ENCODE results near the gene ADGRG3. TPM values are rescaled to one million over a fixed set of nuclear protein-coding genes. Genes with fewer than 3 reads are reported as not detected.
A peak's percentile ranks its signal among the peaks of the same experiment; 100 is the strongest.

Gene ADGRG3
- total and polyA plus RNA-seq, 2 of the 13 experiments (the other 11 are each of a cell fraction or from before 2014, with no cell fraction given) = 2.7 to 11.8 TPM

DNA sequence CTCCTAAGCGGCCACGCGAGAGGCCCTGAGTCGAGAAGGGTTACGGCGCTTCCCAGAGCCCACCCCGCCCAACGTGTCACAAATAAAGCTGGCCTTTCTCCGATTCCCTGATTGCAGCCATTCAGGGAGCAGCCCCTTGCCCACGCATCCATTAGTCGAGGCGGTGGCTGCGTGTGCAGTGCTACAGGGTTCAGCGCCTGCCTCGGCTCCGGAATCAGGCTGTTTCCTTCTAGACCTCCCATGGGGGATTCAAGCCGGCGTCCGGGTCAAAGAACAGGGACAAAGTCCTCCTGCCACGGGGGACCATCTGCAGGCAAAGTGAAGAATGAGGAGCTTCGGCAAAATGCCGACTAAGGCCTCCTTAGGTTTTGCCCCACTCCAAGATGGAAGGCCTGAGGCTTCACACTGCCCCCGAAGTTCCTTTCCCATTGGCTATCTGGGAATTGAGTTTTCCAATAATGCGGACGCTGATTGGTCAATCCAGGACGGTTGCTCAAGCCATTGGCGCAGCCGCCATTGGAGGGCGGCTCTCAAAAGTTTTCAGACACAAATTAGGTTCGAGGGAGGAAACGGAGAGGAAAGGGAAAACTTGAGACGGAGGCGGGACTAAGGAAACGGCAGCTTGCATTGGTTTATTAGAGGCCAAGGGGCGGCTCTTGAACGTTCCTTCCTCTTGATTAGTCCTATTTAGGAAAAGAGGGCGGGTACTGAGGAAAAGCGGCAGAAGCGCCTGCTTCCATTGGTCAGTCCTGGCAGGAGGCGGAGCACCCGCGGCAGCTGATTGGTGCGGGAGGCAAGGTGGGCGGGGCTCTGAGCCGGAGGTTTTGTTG is 67.0 kb downstream of the ADGRG3 start (continued):
- TF ChIP-seq PRDM10 (CRISPR knock-in tag; IDR thresholded peaks at IDR 0.05; ENCODE audit: low read depth) (no peak), KAT8 (CRISPR knock-in tag; IDR thresholded peaks at IDR 0.05) (peak; percentile 88), MED8 (CRISPR knock-in tag; IDR thresholded peaks at IDR 0.05; ENCODE audit: insufficient replicate concordance) (peak; percentile 34), ZNF138 (CRISPR knock-in tag; IDR thresholded peaks at IDR 0.05; ENCODE audit: low read depth) (no peak), ZBTB10 (CRISPR knock-in tag; IDR thresholded peaks at IDR 0.05; ENCODE audit: borderline replicate concordance) (0 out of 2 replicates have a peak, but pooled peaks have one; percentile 5), ZNF20 (CRISPR knock-in tag; IDR thresholded peaks at IDR 0.05) (no peak), CBFB (CRISPR knock-in tag; IDR thresholded peaks at IDR 0.05) (0 out of 2 replicates have a peak, but pooled peaks have one; percentile 28), ATF7-NPFF (CRISPR knock-in tag; IDR thresholded peaks at IDR 0.05; ENCODE audit: low read depth) (peak; percentile 87), THAP7 (CRISPR knock-in tag; IDR thresholded peaks at IDR 0.05) (peak; percentile 94; the same call in 1 of the 2 replicates), POLR2G (IDR thresholded peaks at IDR 0.05; ENCODE audit: low read depth, low read length) (peak; percentile 88), CC2D1A (CRISPR knock-in tag; IDR thresholded peaks at IDR 0.05) (0 out of 2 replicates have a peak, but pooled peaks have one; percentile 21), HOXA3 (CRISPR knock-in tag; IDR thresholded peaks at IDR 0.05) (peak; percentile 97), ZNF556 (CRISPR knock-in tag; IDR thresholded peaks at IDR 0.05; ENCODE audit: borderline replicate concordance) (peak; percentile 64), ZSCAN12 (CRISPR knock-in tag; IDR thresholded peaks at IDR 0.05) (peak; percentile 81; the same call in 1 of the 2 replicates), ZBTB20 (CRISPR knock-in tag; IDR thresholded peaks at IDR 0.05; ENCODE audit: borderline replicate concordance, low read depth) (peak; percentile 40; the same call in 1 of the 2 replicates), ZFP1 (CRISPR knock-in tag; IDR thresholded peaks at IDR 0.05) (0 out of 2 replicates have a peak, but pooled peaks have one; percentile 25), PHB2 (IDR thresholded peaks at IDR 0.05; ENCODE audit: partially characterized antibody) (no peak), MAFG (CRISPR knock-in tag; IDR thresholded peaks at IDR 0.05) (0 out of 2 replicates have a peak, but pooled peaks have one; percentile 49)
- TF ChIP-seq, protein P1, sequence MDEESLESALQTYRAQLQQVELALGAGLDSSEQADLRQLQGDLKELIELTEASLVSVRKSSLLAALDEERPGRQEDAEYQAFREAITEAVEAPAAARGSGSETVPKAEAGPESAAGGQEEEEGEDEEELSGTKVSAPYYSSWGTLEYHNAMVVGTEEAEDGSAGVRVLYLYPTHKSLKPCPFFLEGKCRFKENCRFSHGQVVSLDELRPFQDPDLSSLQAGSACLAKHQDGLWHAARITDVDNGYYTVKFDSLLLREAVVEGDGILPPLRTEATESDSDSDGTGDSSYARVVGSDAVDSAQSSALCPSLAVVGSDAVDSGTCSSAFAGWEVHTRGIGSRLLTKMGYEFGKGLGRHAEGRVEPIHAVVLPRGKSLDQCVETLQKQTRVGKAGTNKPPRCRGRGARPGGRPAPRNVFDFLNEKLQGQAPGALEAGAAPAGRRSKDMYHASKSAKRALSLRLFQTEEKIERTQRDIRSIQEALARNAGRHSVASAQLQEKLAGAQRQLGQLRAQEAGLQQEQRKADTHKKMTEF (CRISPR knock-in tag; IDR thresholded peaks at IDR 0.05) = peak; percentile 77

All from HepG2 (cell line).